ENCODE results near the gene TMEM88. TPM values are rescaled to one million over a fixed set of nuclear protein-coding genes. Genes with fewer than 3 reads are reported as not detected.
A peak's percentile ranks its signal among the peaks of the same experiment; 100 is the strongest.

Gene TMEM88
- total and polyA plus RNA-seq, 5 donors, result 9.0 to 74.5 (median 17.1) TPM

DNA sequence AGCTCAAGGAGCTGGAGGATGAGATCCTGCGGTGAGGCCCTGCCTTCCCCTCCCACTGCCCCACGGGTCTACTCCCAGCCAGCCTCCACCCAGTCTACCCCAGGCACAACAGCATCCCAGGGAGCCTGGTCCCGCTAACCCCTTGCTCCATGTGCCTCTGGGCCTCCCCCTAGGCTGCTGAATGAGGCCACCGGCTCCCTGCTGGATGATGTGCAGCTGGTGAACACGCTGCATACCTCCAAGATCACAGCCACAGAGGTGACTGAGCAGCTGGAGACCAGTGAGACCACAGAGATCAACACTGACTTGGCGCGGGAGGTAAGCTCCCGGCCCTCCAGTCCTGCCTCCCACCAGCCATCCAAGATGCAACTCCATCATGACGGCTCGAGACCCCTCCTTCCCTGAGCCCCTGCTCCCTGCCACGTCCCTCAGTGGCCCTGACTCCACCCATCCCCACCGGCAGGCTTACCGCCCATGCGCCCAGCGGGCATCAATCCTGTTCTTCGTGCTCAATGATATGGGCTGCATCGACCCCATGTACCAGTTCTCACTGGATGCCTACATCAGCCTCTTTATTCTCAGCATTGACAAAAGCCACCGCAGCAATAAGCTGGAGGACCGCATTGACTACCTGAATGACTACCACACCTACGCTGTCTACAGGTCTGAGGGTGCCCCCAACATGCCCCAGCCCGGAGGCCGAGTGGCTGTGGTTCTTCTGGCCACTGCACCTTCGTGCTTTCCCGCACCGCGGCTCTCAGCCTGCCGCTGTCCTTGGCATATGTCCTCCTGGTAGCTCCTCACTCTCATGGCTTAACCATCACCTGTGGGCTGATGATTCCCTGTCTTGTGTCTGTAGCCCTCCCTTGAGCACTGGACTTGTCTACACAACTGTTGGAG is 35.9 kb upstream of the TMEM88 start:
- no peak overlapping the region for H3K4me3 ChIP-seq (ENCODE audit: low read length)
- ATAC-seq, result no peak
- no peaks in the 10 kb centered on the region for H3K4me1 ChIP-seq (ENCODE audit: control insufficient read depth, insufficient read depth, low read length)
- intact Hi-C loops (cut with DNase I), result no loop called here
- no peak overlapping the region for H3K27ac ChIP-seq (ENCODE audit: low read length)
- H3K27me3 ChIP-seq (ENCODE audit: control insufficient read depth, insufficient read depth), result no peaks in the 10 kb centered on the region
- H3K9me3 ChIP-seq (ENCODE audit: control insufficient read depth, low read length), result no peaks in the 10 kb centered on the region
- WGBS, result 86% methylated on average over 27 of the region's 27 CpGs
- no peak for DNase-seq

DNA sequence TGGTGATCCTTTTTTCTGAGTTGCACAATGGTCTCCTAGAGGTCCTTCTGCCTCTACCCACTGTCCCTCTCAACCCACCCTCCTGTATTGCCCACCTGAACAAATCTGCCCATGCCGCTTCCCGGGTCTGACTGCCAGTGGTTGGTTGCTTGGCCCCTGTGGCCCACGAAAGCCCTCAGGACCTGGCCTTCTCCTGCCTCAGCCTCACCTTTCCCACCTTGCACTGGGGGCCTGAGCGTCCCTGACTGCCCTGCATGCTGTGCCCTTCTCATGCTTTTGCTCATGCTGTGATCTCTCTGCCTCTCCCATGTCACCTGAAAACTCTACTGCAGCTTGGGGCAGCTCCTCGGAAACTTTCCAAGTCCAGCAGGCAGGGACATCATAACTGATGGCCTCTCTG is 34.6 kb upstream of the TMEM88 start:
- Histone ChIP-seq H3K4me3 (ENCODE audit: low read length) (no peak overlapping the region), H3K27ac (ENCODE audit: low read length) (no peak overlapping the region), H3K27me3 (ENCODE audit: control insufficient read depth, insufficient read depth) (no peaks in the 10 kb centered on the region), H3K4me1 (ENCODE audit: control insufficient read depth, insufficient read depth, low read length) (no peaks in the 10 kb centered on the region), H3K9me3 (ENCODE audit: control insufficient read depth, low read length) (no peaks in the 10 kb centered on the region)
- intact Hi-C loops (cut with DNase I), result loop anchor here in 2 of 4 donors (5.0 kb wide), 3 partner anchors 78 to 172 kb away; no protein-coding TSS in a partner anchor
- WGBS, result 82% methylated on average over 5 of the region's 5 CpGs
- DNase-seq (no peak), ATAC-seq (no peak)

DNA sequence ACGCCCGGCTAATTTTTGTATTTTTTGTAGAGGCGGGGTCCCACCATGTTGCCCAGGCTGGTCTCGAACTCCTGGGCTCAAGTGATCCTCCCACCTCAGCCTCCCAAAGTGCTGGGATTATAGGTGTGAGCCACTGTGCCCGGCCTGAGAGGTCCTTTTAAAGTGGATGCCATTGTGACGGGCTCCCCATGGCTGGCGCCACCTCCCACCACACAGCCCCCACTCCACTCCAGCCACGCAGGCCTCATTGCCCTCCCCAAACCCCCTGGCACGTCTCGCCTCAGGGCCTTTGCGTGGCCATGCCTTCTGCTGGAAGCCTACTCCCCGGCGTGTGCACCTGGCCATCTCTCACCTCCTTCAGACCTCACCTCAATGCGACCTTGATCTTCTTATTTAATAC is 32.7 kb upstream of the TMEM88 start:
- no peak for DNase-seq
- intact Hi-C loops (cut with DNase I), result loop anchor here in 2 of 4 donors (2.0 to 5.0 kb wide), 4 partner anchors 31 to 170 kb away; no protein-coding TSS in a partner anchor
- Histone ChIP-seq H3K27ac (ENCODE audit: low read length) (no peak overlapping the region), H3K4me1 (ENCODE audit: control insufficient read depth, insufficient read depth, low read length) (no peaks in the 10 kb centered on the region), H3K27me3 (ENCODE audit: control insufficient read depth, insufficient read depth) (no peaks in the 10 kb centered on the region), H3K4me3 (ENCODE audit: low read length) (no peak overlapping the region), H3K9me3 (ENCODE audit: control insufficient read depth, low read length) (no peaks in the 10 kb centered on the region)
- no peak for ATAC-seq
- 76% methylated on average over 14 of the region's 14 CpGs for WGBS

DNA sequence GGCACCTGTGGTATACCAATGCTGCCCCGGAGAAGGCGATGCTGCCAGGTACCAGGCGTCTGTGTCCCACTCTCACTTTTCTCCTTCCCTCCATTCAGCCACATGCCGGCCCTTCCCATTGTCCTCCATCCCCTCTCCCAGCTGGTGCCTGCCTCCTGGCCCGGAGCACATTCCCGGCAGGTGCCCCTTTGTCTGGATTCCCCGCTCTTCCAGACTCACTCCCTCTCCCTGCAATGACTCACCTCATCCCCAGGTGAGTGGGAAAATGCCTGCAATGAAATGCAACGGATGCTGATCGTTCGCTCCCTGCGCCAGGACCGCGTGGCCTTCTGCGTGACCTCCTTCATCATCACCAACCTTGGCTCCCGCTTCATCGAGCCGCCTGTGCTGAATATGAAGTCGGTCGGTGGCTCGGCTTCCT is 31.3 kb upstream of the TMEM88 start:
- no peaks in the 10 kb centered on the region for H3K9me3 ChIP-seq (ENCODE audit: control insufficient read depth, low read length)
- intact Hi-C loops (cut with DNase I), result loop anchor here in 2 of 4 donors (2.0 to 5.0 kb wide), 4 partner anchors 29 to 169 kb away; no protein-coding TSS in a partner anchor
- H3K27ac ChIP-seq (ENCODE audit: low read length), result no peak overlapping the region
- H3K4me3 ChIP-seq (ENCODE audit: low read length), result no peak overlapping the region
- WGBS, result 90% methylated on average over 20 of the region's 20 CpGs
- H3K4me1 ChIP-seq (ENCODE audit: control insufficient read depth, insufficient read depth, low read length), result no peaks in the 10 kb centered on the region
- no peaks in the 10 kb centered on the region for H3K27me3 ChIP-seq (ENCODE audit: control insufficient read depth, insufficient read depth)
- ATAC-seq (no peak), DNase-seq (no peak)

DNA sequence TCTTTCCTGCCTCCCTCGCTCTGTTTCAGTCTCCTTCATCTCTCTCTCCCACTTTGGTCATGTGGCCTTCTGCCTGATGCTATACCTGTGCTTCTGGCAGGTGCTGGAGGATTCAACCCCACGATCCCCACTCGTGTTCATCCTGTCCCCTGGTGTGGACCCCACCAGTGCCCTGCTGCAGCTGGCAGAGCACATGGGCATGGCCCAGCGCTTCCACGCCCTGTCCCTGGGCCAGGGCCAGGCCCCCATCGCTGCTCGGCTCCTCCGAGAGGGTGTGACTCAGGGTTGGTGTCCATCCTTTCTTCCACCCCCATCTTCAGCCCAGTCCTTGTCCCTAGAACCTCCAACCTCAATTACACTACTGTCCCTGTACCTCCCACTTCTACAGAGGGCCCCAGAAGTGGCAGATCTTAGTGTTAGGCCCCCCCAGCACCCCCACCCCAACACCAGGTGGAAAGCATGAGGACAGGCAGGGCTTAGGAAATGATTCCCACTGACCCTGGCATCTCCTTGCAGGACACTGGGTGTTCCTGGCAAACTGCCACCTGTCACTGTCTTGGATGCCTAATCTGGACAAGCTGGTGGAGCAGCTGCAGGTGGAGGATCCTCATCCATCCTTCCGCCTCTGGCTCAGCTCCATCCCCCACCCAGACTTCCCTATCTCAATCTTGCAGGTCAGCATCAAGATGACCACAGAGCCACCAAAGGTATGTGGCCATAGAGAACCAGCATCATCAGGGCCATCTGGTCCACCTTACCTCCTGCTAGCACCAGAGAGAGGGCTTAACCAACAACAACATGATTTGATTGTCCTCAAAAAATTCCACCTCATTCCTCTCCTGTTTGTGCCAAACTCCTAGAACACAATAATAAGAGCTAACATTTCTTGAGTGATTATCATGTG is 30.6 kb upstream of the TMEM88 start:
- no peak for DNase-seq
- H3K4me3 ChIP-seq (ENCODE audit: low read length), result no peak overlapping the region
- intact Hi-C loops (cut with DNase I), result loop anchor here in 2 of 4 donors (5.0 kb wide), 3 partner anchors 82 to 168 kb away; no protein-coding TSS in a partner anchor
- H3K27me3 ChIP-seq (ENCODE audit: control insufficient read depth, insufficient read depth), result no peaks in the 10 kb centered on the region
- no peaks in the 10 kb centered on the region for H3K4me1 ChIP-seq (ENCODE audit: control insufficient read depth, insufficient read depth, low read length)
- H3K27ac ChIP-seq (ENCODE audit: low read length), result no peak overlapping the region
- no peaks in the 10 kb centered on the region for H3K9me3 ChIP-seq (ENCODE audit: control insufficient read depth, low read length)
- no peak for ATAC-seq
- WGBS, result 84% methylated on average over 9 of the region's 9 CpGs

DNA sequence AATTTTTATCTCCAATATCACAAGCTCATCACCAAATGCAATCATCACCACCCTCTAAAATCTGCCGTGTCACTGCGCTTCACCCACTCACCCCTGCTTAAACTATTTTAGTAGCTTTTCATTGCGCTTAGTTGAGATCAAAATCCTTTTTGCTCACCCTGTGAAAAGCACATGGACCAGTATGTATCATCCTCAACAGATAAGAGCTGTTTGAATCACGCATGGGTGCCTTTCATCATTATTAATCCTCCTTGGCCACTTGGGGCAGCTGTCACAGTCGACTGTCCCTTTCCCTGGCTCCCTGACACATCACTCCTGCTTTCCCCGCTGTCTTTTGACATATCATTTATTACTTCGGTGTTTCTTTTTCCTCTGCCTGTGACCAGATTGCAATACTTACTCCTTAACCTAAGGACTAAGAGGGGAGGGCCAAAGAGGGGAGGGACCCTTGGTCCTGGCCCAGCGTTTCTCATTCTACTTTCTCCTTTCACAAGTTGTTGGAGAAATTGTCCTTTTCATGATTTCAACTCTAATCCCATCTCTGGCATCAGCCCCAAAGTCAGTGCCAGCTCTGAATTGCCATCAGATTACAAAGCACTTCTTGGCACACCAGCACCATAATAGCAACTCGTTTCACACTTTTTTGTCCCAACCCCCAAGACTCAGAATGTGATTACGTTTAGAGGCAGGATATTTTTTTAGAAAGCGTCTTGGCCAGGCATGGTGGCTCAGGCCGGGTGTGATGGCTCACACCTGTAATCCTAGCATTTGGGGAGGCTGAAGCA is 29.5 kb upstream of the TMEM88 start:
- H3K27ac ChIP-seq (ENCODE audit: low read length), result no peak overlapping the region
- no peaks in the 10 kb centered on the region for H3K4me1 ChIP-seq (ENCODE audit: control insufficient read depth, insufficient read depth, low read length)
- no peaks in the 10 kb centered on the region for H3K27me3 ChIP-seq (ENCODE audit: control insufficient read depth, insufficient read depth)
- WGBS, result 28% methylated on average over 12 of the region's 12 CpGs
- H3K4me3 ChIP-seq (ENCODE audit: low read length), result no peak overlapping the region
- intact Hi-C loops (cut with DNase I), result no loop called here
- ATAC-seq (peak; percentile 25 to 33), DNase-seq (no peak)
- H3K9me3 ChIP-seq (ENCODE audit: control insufficient read depth, low read length), result no peaks in the 10 kb centered on the region

DNA sequence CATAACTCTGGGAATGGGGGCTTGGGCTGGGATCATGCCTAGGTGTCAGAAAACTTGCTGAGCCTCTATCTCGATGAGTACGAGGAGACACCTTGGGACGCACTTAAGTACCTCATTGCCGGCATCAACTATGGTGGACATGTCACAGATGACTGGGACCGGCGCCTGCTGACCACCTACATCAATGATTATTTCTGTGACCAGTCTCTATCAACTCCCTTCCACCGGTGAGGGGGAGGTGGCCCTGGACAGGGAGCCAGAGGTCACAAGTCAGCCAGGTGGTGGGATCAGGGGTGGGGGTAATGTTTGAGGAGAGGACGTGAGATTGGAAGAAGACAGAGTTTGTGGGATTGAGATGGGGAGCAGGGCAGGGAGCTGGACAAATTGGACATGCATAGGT is 24.2 kb upstream of the TMEM88 start:
- intact Hi-C loops (cut with DNase I), result no loop called here
- H3K4me1 ChIP-seq (ENCODE audit: control insufficient read depth, insufficient read depth, low read length), result no peaks in the 10 kb centered on the region
- no peaks in the 10 kb centered on the region for H3K9me3 ChIP-seq (ENCODE audit: control insufficient read depth, low read length)
- ATAC-seq, result no peak
- no peak overlapping the region for H3K27ac ChIP-seq (ENCODE audit: low read length)
- no peaks in the 10 kb centered on the region for H3K27me3 ChIP-seq (ENCODE audit: control insufficient read depth, insufficient read depth)
- DNase-seq, result no peak
- no peak overlapping the region for H3K4me3 ChIP-seq (ENCODE audit: low read length)
- WGBS, result 87% methylated on average over 8 of the region's 8 CpGs

DNA sequence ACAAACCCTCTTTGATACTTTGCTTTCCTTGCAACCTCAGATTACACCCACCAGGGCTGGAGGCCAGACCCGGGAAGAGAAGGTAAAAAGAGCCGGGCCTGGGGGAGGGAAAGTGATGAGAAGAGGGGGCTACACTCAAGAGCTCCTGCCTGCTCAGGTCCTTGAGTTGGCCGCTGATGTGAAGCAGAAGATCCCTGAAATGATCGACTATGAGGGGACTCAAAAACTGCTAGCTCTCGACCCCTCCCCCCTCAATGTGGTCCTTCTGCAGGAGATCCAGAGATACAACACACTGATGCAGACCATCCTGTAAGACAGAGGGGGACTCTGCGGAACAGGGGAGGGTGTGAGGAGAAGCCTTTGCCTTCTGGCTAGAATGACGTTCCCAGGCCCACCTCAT is 23.6 kb upstream of the TMEM88 start:
- ATAC-seq (no peak), DNase-seq (no peak)
- Histone ChIP-seq H3K27me3 (ENCODE audit: control insufficient read depth, insufficient read depth) (no peaks in the 10 kb centered on the region), H3K9me3 (ENCODE audit: control insufficient read depth, low read length) (no peaks in the 10 kb centered on the region), H3K4me1 (ENCODE audit: control insufficient read depth, insufficient read depth, low read length) (no peaks in the 10 kb centered on the region), H3K4me3 (ENCODE audit: low read length) (no peak overlapping the region), H3K27ac (ENCODE audit: low read length) (no peak overlapping the region)
- intact Hi-C loops (cut with DNase I), result no loop called here
- WGBS, result 80% methylated on average over 7 of the region's 7 CpGs

DNA sequence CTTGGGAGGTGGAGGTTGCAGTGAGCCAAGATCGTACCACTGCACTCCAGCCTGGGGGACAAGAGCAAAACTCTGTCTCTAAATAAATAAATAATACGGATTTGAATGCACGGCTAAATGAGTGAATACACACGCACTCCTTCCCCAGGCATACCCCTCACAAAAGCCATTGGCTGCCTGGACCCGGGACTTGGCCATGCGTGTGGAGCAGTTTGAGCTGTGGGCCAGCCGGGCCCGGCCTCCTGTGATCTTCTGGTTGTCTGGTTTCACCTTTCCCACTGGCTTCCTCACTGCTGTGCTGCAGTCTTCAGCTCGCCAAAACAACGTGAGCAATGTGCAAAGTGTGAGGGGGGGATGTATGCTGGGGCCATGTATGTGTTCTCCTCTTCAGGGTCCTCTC is 22.4 kb upstream of the TMEM88 start:
- intact Hi-C loops (cut with DNase I), result no loop called here
- H3K4me3 ChIP-seq (ENCODE audit: low read length), result no peak overlapping the region
- H3K27me3 ChIP-seq (ENCODE audit: control insufficient read depth, insufficient read depth), result no peaks in the 10 kb centered on the region
- WGBS, result 86% methylated on average over 10 of the region's 10 CpGs
- H3K9me3 ChIP-seq (ENCODE audit: control insufficient read depth, low read length), result no peaks in the 10 kb centered on the region
- H3K4me1 ChIP-seq (ENCODE audit: control insufficient read depth, insufficient read depth, low read length), result peaks cover 5% of the 10 kb centered on the region
- no peak for DNase-seq
- H3K27ac ChIP-seq (ENCODE audit: low read length), result no peak overlapping the region
- no peak for ATAC-seq

DNA sequence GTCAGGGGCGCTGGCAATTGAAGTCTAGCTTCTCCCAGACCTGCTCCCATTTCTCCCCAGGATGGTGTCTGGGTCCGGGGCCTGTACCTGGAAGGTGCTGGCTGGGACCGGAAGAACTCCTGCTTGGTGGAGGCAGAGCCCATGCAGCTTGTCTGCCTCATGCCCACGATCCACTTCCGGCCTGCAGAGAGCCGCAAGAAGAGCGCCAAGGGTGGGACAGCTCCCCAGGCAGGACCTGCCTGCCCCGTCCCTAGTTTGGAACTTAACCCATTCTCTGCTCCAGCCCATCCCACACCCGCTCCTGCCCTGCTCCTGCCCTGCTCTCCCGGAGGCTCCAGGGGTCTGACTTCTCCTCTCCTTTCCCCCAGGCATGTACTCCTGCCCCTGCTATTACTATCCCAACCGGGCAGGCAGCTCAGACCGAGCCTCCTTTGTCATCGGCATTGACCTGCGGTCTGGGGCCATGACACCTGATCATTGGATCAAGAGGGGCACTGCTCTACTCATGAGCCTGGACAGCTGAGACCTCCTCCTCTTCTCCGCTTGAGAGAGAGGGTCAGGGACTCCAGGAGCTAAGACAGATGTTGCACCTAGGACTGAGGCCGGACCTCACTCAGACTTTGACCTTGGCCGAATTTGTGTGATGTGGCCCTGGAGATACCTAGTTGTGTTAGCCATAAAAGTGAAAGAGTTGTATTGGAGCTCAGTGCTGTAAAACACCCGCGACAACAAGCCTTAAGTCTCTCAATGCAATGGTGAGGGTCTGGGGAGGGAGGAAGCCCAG is 21.7 kb upstream of the TMEM88 start:
- intact Hi-C loops (cut with DNase I), result no loop called here

More for the DNA sequence above, 21.7 kb upstream of the TMEM88 start:
- H3K27ac ChIP-seq (ENCODE audit: low read length), result peak overlapping the region; percentile 92
- H3K27me3 ChIP-seq (ENCODE audit: control insufficient read depth, insufficient read depth), result no peaks in the 10 kb centered on the region
- DNase-seq, result peak in 2 of 3 donors; percentile 49 to 67
- ATAC-seq, result no peak
- no peaks in the 10 kb centered on the region for H3K9me3 ChIP-seq (ENCODE audit: control insufficient read depth, low read length)
- 48% methylated on average over 19 of the region's 19 CpGs for WGBS
- peaks cover 5% of the 10 kb centered on the region for H3K4me1 ChIP-seq (ENCODE audit: control insufficient read depth, insufficient read depth, low read length)
- no peak overlapping the region for H3K4me3 ChIP-seq (ENCODE audit: low read length)

Data from right cardiac atrium (tissue), 5 donors.